Hematopoietic multipotent progenitor cell treated with erythropoietin and hydrocortisone succinate and interleukin-3 and kit ligand, for 8 days (in vitro differentiated cells): Measurements from ENCODE around the gene KIF16B.
"Not testable (repeated sequence)": the region's sequence is repeated elsewhere in the genome, so short reads cannot be mapped to it uniquely, and the experiment has no call there.

ENCODE experiments used
- DNase-seq: peaks from one replicate; pipeline ENCODE4 v3.0.0-alpha.2; 2015

The KIF16B gene

GRCh38 chr20:16552015-16552414 lies 21.2 kb downstream of the KIF16B start:
- DNase-seq = no peak

- no peak for DNase-seq
Measured at GRCh38 chr20:16551607-16552006, 21.6 kb downstream of the KIF16B start.

GRCh38 chr20:16548068-16548672 lies 25.1 kb downstream of the KIF16B start:
- DNase-seq = no peak

DNA sequence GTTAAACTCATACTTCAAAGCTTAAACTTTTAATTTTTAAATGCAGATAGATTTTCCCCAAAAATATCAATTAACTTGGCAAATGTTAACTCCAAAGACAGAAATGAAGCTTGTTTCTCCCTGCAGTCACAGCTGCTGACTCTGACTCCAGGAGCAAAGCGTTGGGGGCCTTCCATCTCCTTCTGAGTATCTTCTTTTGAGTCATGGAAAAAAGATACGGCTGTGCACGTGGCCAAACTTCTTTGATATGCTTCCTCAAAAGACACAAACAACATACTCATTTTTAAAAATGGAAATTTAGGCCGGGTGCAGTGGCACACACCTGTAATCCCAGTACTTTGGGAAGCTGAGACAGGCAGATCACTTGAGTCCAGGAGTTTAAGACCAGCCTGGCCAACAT lies 28.3 kb downstream of the KIF16B start:
- no peak for DNase-seq

DNA sequence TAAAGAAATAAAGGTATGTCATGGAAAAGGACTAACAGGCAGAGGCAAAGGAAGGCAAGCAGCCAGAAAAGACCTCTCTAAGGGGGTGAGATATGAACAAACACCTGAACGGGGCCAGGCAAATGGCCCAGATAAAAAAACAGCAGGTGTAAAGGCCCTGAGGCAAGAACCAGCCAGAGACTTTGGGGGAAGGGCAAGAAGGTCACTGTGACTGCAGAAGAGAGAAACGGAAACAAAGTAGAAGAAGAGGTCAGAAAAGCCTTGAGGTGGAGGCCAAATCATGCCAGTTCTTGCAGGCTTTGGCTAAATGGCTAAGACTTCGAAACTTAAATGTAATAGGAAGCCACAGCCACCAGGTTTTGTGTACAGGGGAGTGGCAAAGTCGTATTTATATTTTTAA lies 30.8 kb downstream of the KIF16B start:
- DNase-seq = no peak

DNA sequence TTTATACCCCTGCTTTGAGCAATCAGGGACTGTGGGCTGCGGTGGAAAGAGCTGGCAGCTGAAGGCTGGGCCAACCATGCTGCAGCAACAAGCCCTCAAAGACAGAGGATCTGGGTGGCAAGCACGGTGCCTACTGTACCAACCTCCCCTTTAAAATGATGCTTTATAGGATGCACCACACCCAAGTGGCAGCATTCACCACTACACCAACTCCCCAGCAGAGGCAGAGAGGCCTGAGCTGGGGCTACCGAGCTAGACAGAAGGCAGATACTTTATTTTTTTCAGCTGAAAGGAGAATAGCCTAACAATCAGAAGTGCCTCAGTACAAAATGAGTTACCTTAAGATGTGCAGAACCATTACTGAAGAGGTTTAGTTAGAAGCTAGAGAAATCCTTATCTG lies 31.4 kb downstream of the KIF16B start:
- no peak for DNase-seq

DNA sequence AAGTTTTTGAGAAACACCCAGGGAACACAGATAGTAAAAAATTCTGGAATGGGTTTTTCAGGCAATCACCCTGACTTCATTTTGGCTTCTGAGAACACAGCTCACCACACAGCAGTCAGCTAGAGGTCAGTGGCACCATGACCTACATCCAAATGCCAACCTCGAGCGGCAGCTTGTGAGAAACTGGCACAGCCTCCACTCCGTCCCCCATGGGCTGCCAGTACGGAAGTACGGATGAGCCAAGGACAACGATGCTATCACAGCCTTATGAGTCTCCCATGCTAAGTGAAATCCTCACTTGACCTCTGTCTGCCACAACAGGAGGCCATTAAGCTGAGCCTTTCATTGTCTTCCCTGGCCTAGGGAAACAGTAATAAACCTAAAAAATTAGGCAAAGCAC lies 32.0 kb downstream of the KIF16B start:
- no peak for DNase-seq

- DNase-seq = no peak
Measured at GRCh38 chr20:16539280-16540021, 33.8 kb downstream of the KIF16B start.

- no peak for DNase-seq
Measured at GRCh38 chr20:16538779-16539178, 34.5 kb downstream of the KIF16B start.

DNA sequence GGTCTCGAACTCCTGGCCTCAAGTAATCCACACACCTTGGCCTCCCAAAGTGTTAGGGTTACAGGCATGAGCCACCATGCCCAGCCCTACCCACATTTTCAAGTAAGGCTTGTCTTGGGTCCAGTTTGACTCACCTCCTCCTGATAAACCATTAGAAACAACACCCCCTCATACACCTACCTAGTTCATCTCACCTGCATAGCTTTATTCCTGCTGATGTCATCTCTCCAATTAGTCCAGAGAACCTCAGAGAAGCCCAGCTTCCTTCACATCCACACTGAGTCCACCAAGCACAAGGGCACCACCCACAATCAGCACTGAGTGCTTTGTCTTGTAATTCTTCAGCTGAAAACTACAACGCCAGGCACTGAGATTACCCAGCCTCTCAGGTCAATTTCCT lies 35.3 kb downstream of the KIF16B start:
- no peak for DNase-seq

GRCh38 chr20:16537025-16537665 lies 36.1 kb downstream of the KIF16B start:
- DNase-seq = no peak

DNA sequence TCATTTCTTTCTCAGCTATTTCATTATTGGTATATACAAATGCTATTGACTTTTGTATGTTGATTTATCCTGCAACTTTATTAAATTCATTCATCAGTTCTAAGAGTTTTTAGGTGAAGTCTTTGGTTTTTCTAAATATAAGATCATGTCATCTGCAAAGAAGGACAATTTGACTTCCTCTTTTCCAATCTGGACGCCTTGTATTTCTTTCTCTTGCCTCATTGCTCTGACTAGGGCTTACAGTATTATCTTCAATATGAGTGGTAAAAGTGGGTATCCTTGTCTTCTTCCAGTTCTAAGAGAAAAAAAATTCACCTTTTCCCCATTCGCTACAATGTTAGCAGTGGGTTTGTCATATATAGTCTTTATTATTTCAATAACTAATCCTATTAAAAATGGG lies 38.0 kb downstream of the KIF16B start:
- DNase-seq = no peak

GRCh38 chr20:16533502-16533901 lies 39.7 kb downstream of the KIF16B start:
- no peak for DNase-seq

DNA sequence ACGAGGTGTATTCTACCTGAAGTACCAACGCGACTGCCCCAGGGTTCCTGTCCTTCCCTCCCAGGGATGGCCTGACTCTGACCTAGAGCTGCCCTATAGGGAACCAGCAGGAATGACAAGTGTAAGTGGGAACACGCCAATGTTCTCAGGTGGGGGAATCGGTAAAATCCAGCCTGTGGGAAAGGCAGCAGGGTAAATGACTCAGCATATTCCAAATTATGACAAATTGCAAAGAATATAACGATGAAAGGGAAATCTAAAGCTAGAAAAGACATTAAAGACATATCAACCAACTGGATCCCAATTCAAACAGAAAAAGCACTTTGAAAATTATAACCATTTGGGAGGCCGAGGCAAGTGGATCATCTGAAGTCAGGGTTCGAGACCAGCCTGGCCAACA lies 41.8 kb downstream of the KIF16B start:
- no peak for DNase-seq

DNA sequence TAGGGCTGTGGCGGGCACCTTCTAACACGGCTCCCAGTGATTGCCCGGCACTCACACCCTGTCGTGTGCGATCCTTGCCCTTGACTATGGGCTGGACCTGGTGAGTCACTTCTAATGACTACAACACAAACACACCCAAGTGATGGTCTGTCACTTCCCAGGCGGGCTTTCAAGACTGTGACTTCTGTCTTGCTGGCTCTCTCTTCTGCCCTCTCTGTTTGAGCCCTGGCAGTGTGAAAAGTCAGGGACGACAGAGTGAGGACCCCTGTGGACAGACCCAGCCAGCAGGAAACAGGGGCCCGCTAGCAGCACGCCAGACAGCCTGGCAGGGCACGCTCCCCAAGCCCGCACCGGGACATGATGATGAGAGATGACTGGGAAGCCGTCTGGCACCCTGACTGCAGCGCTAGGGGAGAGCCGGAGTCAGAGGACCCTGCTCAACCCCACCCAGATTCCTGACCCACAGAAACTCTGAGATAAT lies 43.0 kb downstream of the KIF16B start:
- DNase-seq = no peak

DNA sequence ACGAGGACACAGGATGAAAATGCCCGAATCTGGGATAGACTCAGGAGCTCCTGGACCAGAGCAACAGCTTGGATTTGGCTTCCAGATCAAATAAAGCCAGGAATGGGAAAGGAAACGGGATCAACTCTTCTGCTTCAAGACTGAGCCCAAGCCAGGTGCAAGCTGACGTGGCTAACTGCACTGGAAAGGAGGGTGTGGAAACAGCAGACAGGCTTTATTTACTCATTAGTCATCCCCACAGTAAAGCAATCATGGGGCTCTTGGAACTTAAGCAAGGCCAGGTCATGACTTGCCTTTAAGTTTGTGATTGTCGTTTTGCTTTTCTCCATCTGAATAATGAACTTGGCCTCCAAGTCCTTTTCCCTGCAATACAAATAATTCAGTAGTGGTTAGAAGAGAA lies 45.2 kb downstream of the KIF16B start:
- no peak for DNase-seq

DNA sequence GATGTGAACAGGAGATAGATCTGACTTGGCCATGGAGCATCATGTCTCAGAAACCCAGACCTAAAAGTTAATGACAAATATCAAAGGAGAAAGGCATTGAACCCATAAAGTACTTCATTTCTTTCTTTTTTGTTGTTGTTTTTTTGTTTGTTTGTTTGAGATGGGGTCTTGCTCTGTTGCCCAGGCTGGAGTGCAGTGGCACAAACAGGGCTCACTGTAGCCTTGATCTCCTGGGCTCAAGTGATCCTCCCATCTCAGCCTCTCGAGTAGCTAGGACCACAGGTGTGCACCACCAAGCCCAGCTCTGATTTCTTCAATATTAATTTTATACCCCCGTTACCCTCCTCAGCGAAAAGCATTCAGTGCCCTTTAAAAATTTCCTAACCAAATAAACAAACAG lies 45.8 kb downstream of the KIF16B start:
- no peak for DNase-seq

DNA sequence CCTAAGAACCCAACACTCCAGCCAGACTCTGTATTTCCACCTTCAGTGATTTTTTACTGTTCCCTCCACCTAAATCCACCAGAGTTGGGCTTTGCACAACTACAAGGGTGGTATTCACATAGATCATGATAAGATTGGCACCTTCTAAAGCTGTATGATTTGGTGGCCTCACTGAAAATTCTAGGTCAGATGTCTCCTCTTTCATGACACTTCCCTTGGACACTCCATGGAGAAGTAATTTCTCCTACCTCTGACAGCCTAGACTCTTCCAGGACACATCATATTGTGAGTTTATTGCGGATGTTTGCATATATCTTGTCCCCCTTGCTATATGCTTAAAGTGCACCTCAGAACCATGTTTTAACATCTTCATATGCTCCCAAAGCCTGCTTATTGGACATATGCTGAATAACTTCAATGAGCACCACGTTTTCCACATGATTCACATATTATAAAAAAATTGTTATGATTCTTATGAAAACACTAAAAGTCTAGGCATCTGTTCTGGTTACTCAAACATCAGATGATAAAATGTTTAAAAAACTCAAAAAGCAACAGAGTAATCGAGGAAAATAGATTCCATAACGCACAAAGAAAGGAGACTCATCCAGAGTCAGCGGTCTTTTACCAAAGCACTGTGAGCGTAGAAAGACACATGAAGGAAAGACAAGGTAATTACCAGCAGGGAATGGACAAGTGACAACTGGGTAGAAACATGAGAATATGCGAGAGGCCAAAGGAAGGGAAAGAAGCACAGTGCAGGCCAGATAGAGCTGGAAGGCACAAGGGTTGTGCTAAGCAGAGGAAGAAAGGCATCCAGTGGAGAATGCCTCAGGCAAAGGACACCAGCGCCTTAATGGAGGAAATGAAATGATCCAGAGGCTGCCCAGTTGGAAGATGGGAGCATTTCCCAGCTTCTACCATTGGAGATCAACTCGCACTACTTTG lies 46.5 kb downstream of the KIF16B start:
- no peak for DNase-seq

GRCh38 chr20:16522651-16523050 lies 50.6 kb downstream of the KIF16B start:
- DNase-seq = not testable (repeated sequence)

- no peak for DNase-seq
Measured at GRCh38 chr20:16520154-16520553, 53.1 kb downstream of the KIF16B start.

GRCh38 chr20:16519673-16520072 lies 53.6 kb downstream of the KIF16B start:
- not testable (repeated sequence) for DNase-seq

GRCh38 chr20:16518784-16519084 lies 54.5 kb downstream of the KIF16B start:
- no peak for DNase-seq
